NCI-H146 treated with DMSO at 0.1 percent for 48 hours (cell line): ENCODE measurements around the gene IMPG2.
"Not testable (repeated sequence)": the region's sequence is repeated elsewhere in the genome, so short reads cannot be mapped to it uniquely, and the experiment has no call there.

ENCODE experiments used
- DNase-seq: peaks from one replicate; lab custom pipeline; 2025; ENCODE audit not compliant: unreplicated experiment; lab: John Stamatoyannopoulos, UW

The IMPG2 gene

GRCh38 chr3:101320475-101320874, at the start of gene IMPG2:
IMPG2 (minus strand) TSS chr3:101320575; CDS start chr3:101320372, 203 bp downstream.
- DNase-seq = no peak

DNA sequence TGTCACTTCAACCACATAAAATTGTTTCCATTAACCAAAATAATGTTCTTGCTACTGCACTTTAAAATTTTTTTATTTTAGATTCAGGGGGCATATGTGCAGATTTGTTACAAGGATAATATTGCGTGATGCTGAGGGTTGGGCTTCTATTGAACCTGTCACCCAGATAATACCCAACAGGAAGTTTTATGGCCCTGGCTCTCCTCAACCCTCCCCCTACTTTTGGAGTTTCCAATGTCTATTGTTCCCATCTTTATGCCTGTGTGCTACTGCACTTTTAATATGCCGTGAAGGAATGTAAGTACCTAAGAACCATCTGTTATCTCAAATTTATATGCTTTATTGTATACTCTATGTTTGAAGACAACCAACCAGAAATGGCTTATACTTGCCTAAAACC, 42.0 kb upstream of the IMPG2 start:
- no peak for DNase-seq

GRCh38 chr3:101351829-101352228, 31.5 kb upstream of the IMPG2 start:
- DNase-seq = no peak

DNA sequence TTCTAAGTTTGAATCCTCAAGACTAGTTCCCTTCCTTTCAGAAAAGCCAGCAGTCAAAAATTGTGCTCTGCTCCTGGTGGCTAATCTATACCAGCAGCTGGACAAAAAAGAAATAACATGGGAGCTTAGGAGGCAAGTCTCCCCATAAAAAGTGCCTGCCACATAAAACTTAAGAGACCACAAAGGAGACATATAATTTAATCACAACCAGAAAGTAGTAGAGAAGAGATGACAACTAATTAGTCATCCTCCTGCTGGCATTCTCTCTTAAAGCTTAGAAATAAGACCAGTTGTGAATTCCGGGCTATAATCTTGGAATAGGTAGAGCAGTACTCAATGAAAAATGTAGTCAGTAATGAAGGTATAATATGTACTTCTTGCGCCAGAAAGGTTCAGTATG, 20.2 kb upstream of the IMPG2 start:
- no peak for DNase-seq

- no peak for DNase-seq
Observed at GRCh38 chr3:101333883-101334282, 13.5 kb upstream of the IMPG2 start.

GRCh38 chr3:101329016-101329673, 8.8 kb upstream of the IMPG2 start:
- DNase-seq = no peak

DNA sequence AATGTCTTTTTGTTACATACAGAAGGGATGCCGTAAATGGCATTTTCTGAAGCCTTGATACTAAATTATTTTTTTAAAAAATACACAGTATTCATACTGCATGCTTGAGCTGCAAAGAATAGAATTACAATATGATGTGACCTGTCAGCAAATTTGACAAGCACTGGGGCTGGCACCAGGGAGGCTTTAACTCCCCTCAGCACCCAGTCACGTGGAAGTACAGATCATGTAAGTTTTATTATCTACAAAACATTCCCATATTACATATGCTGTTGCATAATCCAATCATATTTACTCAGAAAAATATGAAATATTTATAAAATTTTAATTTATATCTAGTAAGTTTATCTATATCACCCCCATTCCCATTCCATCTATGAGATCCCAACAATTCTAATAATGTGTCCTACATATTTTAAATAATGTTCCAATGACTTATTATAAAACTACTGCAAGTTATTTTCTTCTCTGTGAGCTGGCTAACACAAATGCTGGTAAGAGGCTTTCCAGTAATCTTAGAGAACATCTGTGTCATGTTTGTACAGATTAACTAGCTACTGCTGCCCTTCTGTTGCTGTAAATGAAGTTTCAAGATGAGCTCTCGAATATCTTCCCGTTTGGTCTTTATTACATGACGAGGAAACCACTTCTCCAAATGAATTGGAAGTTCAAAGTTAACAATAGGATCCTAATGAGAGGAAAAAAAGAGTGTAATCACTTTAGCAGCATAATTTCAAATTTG, 5.2 kb upstream of the IMPG2 start:
- no peak for DNase-seq

- DNase-seq = no peak
Observed at GRCh38 chr3:101319531-101319930, 844 bp downstream of the IMPG2 start.

GRCh38 chr3:101312545-101312944, 7.8 kb downstream of the IMPG2 start:
- DNase-seq = no peak

- no peak for DNase-seq
Observed at GRCh38 chr3:101311676-101312075, 8.7 kb downstream of the IMPG2 start.

GRCh38 chr3:101310978-101311375, 9.4 kb downstream of the IMPG2 start:
- no peak for DNase-seq

DNA sequence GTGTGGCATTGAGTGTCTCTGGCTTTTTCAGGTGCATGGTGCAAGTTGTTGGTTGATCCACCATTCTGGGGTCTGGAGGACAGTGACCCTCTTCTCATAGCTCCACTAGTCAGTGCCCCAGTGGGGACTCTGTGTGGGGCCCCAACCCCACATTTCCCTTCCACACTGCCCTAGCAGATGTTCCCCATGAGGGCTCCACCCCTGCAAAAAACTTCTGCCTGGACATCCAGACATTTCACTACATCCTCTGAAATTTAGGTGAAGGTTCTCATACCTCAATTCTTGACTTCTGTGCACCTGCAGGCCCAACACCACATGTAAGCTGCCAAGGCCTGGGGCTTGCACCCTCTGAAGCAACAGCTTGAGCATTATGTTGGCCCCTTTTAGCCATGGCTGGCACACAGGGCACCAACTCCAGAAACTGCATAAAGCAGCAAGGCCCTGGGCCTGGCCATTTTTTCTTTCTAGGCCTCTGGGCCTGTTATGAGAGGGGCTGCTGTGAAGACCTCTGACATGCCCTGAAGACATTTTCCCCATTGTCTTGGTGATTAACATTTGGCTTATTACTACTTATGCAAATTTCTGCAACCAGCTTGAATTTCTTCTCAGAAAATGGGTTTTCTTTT, 12.1 kb downstream of the IMPG2 start:
- DNase-seq = not testable (repeated sequence)

- no peak for DNase-seq
Observed at GRCh38 chr3:101303836-101304235, 16.5 kb downstream of the IMPG2 start.

DNA sequence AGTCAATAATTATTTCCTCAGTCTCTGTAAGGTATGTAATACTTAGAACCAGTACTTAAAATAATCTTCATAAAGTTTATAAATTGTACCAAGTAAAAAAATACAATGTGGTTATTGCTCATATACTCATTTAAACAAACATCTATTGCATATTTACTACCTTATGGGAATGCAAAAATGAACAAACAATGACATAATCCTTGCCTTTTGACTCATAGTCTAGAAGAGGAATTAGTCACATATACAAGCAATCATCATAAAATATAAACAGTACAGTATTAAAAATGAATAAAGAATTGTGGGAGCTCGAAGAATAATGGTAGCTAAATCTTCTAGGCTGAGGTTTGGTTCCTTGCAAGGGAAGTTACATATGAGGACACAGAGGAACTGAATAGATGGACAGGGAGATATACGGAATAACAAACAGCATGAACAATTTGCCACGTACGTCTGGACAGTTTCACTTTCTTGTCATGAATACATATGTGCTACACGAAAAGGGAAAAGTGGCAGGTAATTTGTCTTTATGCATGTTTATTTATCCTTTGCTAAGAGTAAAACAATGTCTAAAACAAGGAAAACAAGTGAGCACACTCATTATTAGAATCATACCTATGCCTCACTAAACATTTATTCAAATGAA, 17.2 kb downstream of the IMPG2 start:
- DNase-seq = no peak

DNA sequence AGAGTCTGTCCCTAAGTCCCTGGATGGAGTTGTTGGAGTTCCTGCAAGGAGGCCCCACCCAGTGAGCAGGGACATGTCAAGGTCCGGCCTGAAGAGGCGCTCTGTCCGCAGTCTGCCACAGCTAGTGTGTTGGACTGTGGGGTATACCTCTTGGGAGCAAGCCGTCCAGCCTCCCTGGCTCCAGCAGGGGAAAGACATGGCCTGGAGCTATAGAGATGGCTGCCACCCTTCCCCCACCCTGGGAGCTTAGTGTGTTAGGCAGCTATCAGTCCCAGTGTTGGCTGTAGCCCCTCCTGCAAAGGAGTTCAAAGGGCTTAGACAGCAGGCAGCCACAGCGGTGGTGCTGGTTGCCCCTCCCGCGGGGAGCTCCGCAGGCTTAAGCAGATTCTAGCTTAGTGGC, 20.3 kb downstream of the IMPG2 start:
- DNase-seq = no peak

DNA sequence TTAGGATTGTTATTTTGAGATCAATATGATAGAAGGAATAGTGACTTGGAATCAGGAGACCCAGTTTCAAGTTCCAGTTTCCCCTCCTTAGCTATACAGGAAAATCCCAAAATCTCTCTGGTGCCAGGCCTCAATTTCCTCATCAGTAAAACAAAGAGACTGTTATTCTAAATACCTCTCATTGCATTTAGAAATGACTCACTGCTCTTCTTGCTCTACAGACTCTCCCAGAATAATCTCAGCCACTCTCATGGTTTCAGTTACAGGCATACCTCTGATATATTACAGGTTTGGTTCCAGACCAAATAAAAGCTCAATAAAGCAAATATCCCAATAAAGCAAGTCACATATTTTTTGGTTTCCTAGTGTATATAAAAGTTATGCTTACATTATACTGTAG, 28.3 kb downstream of the IMPG2 start:
- DNase-seq = no peak

DNA sequence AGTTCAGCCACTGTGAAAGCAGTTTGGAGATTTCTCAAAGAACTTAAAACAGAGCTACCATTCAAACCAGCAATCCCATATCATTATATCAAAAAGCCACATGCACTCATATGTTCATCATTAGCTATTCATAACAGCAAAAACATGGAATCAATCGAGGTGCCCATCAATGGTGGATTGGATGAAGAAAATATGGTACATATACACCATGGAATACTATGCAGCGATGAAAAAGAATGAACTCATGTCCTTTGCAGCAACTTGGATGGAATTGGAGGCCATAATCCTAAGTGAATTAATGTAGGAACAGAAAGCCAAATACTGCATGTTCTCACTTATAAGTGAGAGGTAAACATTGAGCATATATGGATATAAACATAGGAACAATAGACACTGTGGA, 32.1 kb downstream of the IMPG2 start:
- DNase-seq = no peak

DNA sequence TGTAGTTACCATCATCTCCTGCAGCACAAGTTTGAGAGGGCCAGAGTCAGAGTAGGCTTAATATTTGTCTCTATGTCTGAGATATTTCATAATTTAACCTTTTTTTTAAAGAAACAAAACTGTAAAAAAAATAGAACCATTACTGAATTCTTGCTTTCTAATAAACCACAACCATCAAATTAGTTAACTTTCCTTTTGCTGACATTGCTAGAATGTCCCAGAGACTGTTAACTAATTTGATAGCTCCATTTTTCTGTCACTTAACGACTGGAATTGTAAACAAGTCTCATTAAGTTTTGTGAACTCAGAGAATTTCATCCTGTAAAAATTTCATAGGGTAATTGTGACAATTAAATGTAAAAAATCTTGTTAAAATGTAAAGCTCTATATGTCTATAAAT, 35.6 kb downstream of the IMPG2 start:
- no peak for DNase-seq

GRCh38 chr3:101281521-101282030, 38.8 kb downstream of the IMPG2 start:
- DNase-seq = no peak

GRCh38 chr3:101279765-101280385, 40.5 kb downstream of the IMPG2 start:
- DNase-seq = no peak

DNA sequence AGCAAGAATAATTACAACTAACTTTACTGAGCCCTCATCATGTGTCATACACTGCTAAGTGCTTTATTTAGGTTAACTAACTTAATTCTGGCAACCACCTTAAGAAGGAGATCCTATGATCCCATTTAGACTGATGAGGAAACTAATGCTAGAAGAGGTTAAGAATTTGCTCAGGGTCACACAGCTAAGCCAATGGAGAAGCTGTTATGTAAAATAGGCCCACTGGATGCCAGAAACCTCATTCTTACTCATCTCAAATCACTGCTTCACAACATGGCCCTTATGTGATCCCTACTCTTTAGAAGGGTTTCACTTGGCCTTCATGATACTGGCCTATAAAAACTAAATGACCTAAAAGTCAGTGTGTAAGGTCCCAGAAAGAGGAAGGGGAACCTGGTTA, 41.2 kb downstream of the IMPG2 start:
- no peak for DNase-seq
